ENCODE measurements around the gene CYP26C1.

CYP26C1 gene

DNA sequence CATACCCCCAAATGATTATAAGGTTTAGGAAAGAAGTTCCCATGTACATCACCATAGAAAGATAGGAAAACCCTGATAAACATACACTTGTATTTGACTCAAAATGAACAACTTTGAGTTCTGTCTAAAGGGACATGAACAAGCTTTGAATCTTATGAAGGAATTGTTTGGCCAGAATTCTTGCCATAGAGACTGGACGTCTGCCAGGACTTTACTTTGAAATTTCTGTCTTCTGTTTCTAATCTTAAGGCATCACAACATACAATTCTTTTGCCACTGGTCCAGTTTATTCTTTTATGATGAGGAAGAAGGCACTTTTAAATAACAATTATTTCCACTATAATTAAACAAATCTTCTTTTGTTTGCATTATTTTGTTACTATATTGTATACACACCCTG lies 26.2 kb upstream of the CYP26C1 start:
- no peak for TF ChIP-seq YY1 (IDR thresholded peaks at IDR 0.05; ENCODE audit: low read depth)
- TF ChIP-seq EP300 (IDR thresholded peaks at IDR 0.05; ENCODE audit: borderline replicate concordance), result no peak
- no peak for TF ChIP-seq RAD21 (IDR thresholded peaks at IDR 0.05; ENCODE audit: low read depth)
- no peak for TF ChIP-seq FOXM1 (IDR thresholded peaks at IDR 0.05; ENCODE audit: borderline replicate concordance, low read depth)
- TF ChIP-seq TCF12 (IDR thresholded peaks at IDR 0.05; ENCODE audit: low read depth), result no peak
- TF ChIP-seq, protein P1, sequence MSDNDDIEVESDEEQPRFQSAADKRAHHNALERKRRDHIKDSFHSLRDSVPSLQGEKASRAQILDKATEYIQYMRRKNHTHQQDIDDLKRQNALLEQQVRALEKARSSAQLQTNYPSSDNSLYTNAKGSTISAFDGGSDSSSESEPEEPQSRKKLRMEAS (IDR thresholded peaks at IDR 0.05), result no peak
- TF ChIP-seq TAF1 (IDR thresholded peaks at IDR 0.05; ENCODE audit: low read depth), result no peak
- TF ChIP-seq, protein P2, sequence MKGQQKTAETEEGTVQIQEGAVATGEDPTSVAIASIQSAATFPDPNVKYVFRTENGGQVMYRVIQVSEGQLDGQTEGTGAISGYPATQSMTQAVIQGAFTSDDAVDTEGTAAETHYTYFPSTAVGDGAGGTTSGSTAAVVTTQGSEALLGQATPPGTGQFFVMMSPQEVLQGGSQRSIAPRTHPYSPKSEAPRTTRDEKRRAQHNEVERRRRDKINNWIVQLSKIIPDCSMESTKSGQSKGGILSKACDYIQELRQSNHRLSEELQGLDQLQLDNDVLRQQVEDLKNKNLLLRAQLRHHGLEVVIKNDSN (IDR thresholded peaks at IDR 0.05), result no peak
- no peak for TF ChIP-seq NFIC (IDR thresholded peaks at IDR 0.05)
- no peak for TF ChIP-seq CEBPB (IDR thresholded peaks at IDR 0.05)
- no peak for TF ChIP-seq EGR1 (IDR thresholded peaks at IDR 0.05)
- no peak for TF ChIP-seq CREB1 (IDR thresholded peaks at IDR 0.05; ENCODE audit: low read depth)
- TF ChIP-seq TEAD4 (IDR thresholded peaks at IDR 0.05), result no peak
- no peak for TF ChIP-seq ZBTB7A (IDR thresholded peaks at IDR 0.05; ENCODE audit: low read depth)

DNA sequence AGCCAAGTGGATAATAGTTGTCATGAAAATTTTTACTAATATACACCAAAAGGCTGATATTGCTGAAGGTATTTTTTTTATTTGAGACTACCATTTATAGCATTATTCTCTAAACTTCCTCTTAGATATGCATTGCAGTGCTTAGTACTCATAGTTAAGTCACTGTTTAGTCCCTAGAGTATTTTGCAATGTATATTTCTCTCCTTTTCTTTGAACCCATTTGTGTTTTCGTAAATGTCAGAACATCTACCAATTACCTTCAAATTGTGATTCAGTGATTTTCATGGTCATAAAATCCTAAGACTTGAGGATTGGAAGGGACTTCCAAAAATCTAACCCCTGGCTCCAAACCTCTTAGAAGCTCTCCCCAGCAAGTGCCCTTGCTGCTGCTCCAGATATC lies 21.5 kb upstream of the CYP26C1 start:
- TF ChIP-seq EP300 (IDR thresholded peaks at IDR 0.05; ENCODE audit: borderline replicate concordance), result no peak
- TF ChIP-seq, protein P3, sequence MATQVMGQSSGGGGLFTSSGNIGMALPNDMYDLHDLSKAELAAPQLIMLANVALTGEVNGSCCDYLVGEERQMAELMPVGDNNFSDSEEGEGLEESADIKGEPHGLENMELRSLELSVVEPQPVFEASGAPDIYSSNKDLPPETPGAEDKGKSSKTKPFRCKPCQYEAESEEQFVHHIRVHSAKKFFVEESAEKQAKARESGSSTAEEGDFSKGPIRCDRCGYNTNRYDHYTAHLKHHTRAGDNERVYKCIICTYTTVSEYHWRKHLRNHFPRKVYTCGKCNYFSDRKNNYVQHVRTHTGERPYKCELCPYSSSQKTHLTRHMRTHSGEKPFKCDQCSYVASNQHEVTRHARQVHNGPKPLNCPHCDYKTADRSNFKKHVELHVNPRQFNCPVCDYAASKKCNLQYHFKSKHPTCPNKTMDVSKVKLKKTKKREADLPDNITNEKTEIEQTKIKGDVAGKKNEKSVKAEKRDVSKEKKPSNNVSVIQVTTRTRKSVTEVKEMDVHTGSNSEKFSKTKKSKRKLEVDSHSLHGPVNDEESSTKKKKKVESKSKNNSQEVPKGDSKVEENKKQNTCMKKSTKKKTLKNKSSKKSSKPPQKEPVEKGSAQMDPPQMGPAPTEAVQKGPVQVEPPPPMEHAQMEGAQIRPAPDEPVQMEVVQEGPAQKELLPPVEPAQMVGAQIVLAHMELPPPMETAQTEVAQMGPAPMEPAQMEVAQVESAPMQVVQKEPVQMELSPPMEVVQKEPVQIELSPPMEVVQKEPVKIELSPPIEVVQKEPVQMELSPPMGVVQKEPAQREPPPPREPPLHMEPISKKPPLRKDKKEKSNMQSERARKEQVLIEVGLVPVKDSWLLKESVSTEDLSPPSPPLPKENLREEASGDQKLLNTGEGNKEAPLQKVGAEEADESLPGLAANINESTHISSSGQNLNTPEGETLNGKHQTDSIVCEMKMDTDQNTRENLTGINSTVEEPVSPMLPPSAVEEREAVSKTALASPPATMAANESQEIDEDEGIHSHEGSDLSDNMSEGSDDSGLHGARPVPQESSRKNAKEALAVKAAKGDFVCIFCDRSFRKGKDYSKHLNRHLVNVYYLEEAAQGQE (IDR thresholded peaks at IDR 0.05; ENCODE audit: low read depth), result no peak
- no peak for TF ChIP-seq EGR1 (IDR thresholded peaks at IDR 0.05)
- TF ChIP-seq NFIC (IDR thresholded peaks at IDR 0.05), result no peak
- no peak for TF ChIP-seq YY1 (IDR thresholded peaks at IDR 0.05; ENCODE audit: low read depth)
- no peak for TF ChIP-seq CEBPB (IDR thresholded peaks at IDR 0.05)
- no peak for TF ChIP-seq TCF12 (IDR thresholded peaks at IDR 0.05; ENCODE audit: low read depth)
- no peak for TF ChIP-seq ZBTB7A (IDR thresholded peaks at IDR 0.05; ENCODE audit: low read depth)
- no peak for TF ChIP-seq TAF1 (IDR thresholded peaks at IDR 0.05; ENCODE audit: low read depth)
- TF ChIP-seq, protein P2 (IDR thresholded peaks at IDR 0.05), result no peak
- no peak for TF ChIP-seq RAD21 (IDR thresholded peaks at IDR 0.05; ENCODE audit: low read depth)
- TF ChIP-seq, protein P1 (IDR thresholded peaks at IDR 0.05), result no peak
- TF ChIP-seq CREB1 (IDR thresholded peaks at IDR 0.05; ENCODE audit: low read depth), result no peak
- no peak for TF ChIP-seq TEAD4 (IDR thresholded peaks at IDR 0.05)
- TF ChIP-seq FOXM1 (IDR thresholded peaks at IDR 0.05; ENCODE audit: borderline replicate concordance, low read depth), result no peak

DNA sequence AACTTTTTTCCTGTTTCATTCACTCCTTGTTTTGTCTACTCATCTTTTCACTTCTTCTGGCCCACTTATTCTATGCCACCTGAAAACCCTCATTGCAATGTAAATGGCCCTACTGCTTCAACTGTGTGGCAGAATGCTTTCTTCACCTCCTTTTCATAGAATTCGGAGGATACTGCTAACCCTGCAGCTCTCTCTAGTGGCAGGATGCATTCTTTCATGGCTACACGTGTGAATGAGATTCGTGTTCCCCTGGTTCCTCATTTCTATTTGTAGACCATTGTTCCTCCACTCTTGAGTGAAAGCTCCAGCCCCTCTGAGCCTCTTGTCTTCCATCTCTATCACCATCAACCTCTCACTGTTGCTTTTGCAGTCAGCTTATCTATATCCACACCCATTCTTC lies 20.9 kb upstream of the CYP26C1 start:
- TF ChIP-seq RAD21 (IDR thresholded peaks at IDR 0.05; ENCODE audit: low read depth) (peak; percentile 65), TCF12 (IDR thresholded peaks at IDR 0.05; ENCODE audit: low read depth) (no peak)

DNA sequence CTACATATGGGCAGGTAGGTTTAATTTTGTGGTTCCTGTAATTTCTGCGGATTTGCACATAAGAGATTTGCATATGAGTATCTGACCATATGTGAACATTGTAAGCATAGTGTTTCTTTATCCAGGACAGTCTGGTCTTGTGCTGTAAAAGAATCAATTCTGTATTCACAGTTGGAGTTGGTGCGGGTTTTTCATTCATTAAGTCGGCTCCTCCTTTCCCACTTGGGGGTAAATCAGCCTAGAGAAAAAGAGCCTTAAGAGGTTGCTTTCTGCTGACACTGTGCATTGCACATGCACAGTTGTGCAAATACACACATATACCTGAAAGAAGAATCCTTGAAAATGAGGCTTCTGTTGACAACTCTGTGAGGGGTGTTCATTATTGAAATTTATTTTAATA lies 6.1 kb upstream of the CYP26C1 start:
- TF ChIP-seq, protein P3 (IDR thresholded peaks at IDR 0.05; ENCODE audit: low read depth), result no peak
- no peak for TF ChIP-seq TEAD4 (IDR thresholded peaks at IDR 0.05)
- TF ChIP-seq TCF12 (IDR thresholded peaks at IDR 0.05; ENCODE audit: low read depth), result no peak
- TF ChIP-seq YY1 (IDR thresholded peaks at IDR 0.05; ENCODE audit: low read depth), result no peak
- TF ChIP-seq NFIC (IDR thresholded peaks at IDR 0.05), result no peak
- no peak for TF ChIP-seq RAD21 (IDR thresholded peaks at IDR 0.05; ENCODE audit: low read depth)
- no peak for TF ChIP-seq CEBPB (IDR thresholded peaks at IDR 0.05)
- TF ChIP-seq TAF1 (IDR thresholded peaks at IDR 0.05; ENCODE audit: low read depth), result no peak
- TF ChIP-seq FOXM1 (IDR thresholded peaks at IDR 0.05; ENCODE audit: borderline replicate concordance, low read depth), result no peak
- TF ChIP-seq ZBTB7A (IDR thresholded peaks at IDR 0.05; ENCODE audit: low read depth), result no peak
- no peak for TF ChIP-seq EP300 (IDR thresholded peaks at IDR 0.05; ENCODE audit: borderline replicate concordance)
- no peak for TF ChIP-seq EGR1 (IDR thresholded peaks at IDR 0.05)
- TF ChIP-seq, protein P2 (IDR thresholded peaks at IDR 0.05), result no peak
- TF ChIP-seq, protein P1 (IDR thresholded peaks at IDR 0.05), result no peak

DNA sequence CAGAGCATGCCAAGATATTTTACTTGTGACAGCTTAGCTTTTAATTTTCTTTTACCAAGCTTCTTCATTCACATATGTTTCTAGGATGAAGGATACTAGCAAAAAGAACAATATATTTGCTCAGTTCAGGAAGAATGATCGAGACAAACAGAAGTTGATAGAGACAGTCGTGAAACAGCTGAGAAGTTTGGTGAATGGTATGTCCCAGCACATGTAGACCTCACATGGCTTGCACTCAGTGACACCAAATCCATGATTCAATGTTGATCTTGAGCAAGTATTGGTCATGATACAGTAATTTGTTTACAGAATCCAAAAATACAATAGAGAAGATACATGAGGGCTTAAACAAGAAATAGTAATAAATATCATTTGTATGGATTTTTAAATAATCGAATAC lies 2.5 kb upstream of the CYP26C1 start:
- TF ChIP-seq CEBPB (IDR thresholded peaks at IDR 0.05) (no peak), CREB1 (IDR thresholded peaks at IDR 0.05; ENCODE audit: low read depth) (no peak), TAF1 (IDR thresholded peaks at IDR 0.05; ENCODE audit: low read depth) (no peak), FOXM1 (IDR thresholded peaks at IDR 0.05; ENCODE audit: borderline replicate concordance, low read depth) (no peak), YY1 (IDR thresholded peaks at IDR 0.05; ENCODE audit: low read depth) (no peak), EGR1 (IDR thresholded peaks at IDR 0.05) (no peak), RAD21 (IDR thresholded peaks at IDR 0.05; ENCODE audit: low read depth) (no peak), ZBTB7A (IDR thresholded peaks at IDR 0.05; ENCODE audit: low read depth) (no peak), EP300 (IDR thresholded peaks at IDR 0.05; ENCODE audit: borderline replicate concordance) (no peak), NFIC (IDR thresholded peaks at IDR 0.05) (no peak), TCF12 (IDR thresholded peaks at IDR 0.05; ENCODE audit: low read depth) (no peak), TEAD4 (IDR thresholded peaks at IDR 0.05) (no peak)
- TF ChIP-seq, protein P3 (IDR thresholded peaks at IDR 0.05; ENCODE audit: low read depth), result no peak
- TF ChIP-seq, protein P1 (IDR thresholded peaks at IDR 0.05), result no peak
- TF ChIP-seq, protein P2 (IDR thresholded peaks at IDR 0.05), result no peak

All from Ishikawa (cell line).